Spleen (tissue), 11 donors: ENCODE measurements around the gene IFNLR1. TPM values are rescaled to one million over a fixed set of nuclear protein-coding genes. Genes with fewer than 3 reads are reported as not detected.

ENCODE experiments used
- DNase-seq: peaks from one replicate; pipeline ENCODE4 v3.0.0-alpha.2; 2020
- H3K27ac ChIP-seq, 8 donors: fragments of 200-600 bp; sonication (generic) in 7 of 8; 1 replicate in 4 of 8; 2 replicates in 4 of 8; pipeline versions ENCODE4 v1.5.0 to v1.8.0; 2016 to 2021; ENCODE audit warnings: inconsistent platforms in 4 of 8, mild to moderate bottlenecking in 4 of 8, moderate library complexity in 1 of 8
- H3K27me3 ChIP-seq, 7 donors: fragments of 200-600 bp; sonication (generic) in 6 of 7; replicated peaks in 1 of 7; 1 replicate in 4 of 7; 2 replicates in 3 of 7; pipeline versions ENCODE4 v1.5.0 to v1.8.0; 2016 to 2021; ENCODE audit warnings: inconsistent platforms in 3 of 7, mild to moderate bottlenecking in 1 of 7
- H3K36me3 ChIP-seq, 6 donors: fragments of 200-600 bp; sonication (generic) in 5 of 6; 1 replicate in 4 of 6; 2 replicates in 2 of 6; pipeline versions ENCODE4 v1.5.0 to v1.8.0; 2016 to 2021; ENCODE audit warnings: inconsistent platforms in 2 of 6
- H3K4me1 ChIP-seq, 6 donors: fragments of 200-600 bp; sonication (generic) in 5 of 6; 1 replicate in 3 of 6; 2 replicates in 3 of 6; pipeline versions ENCODE4 v1.5.0 to v1.8.0; 2016 to 2021; ENCODE audit warnings: inconsistent platforms in 3 of 6
- H3K4me3 ChIP-seq, 8 donors: fragments of 200-600 bp; sonication (generic) in 7 of 8; 1 replicate in 4 of 8; 2 replicates in 4 of 8; pipeline versions ENCODE4 v1.5.0 to v1.8.0; 2016 to 2021; ENCODE audit warnings: inconsistent platforms in 4 of 8, mild to moderate bottlenecking in 4 of 8, moderate library complexity in 2 of 8
- H3K9me3 ChIP-seq, 8 donors: fragments of 200-600 bp; sonication (generic) in 7 of 8; 1 replicate in 4 of 8; 2 replicates in 4 of 8; pipeline versions ENCODE4 v1.5.0 to v1.8.0; 2016 to 2021; ENCODE audit warnings: inconsistent platforms in 4 of 8
- POLR2A ChIP-seq, 3 donors: fragments of 450-650 bp; IDR thresholded peaks; one replicate each; pipeline ENCODE4 v1.5.1; 2017; ENCODE audit warnings: antibody characterized with exemption in 3 of 3, mild to moderate bottlenecking in 1 of 3
- POLR2AphosphoS5 ChIP-seq, 3 donors: sonication (generic); formaldehyde crosslinking; IDR thresholded peaks; one replicate each; pipeline ENCODE4 v1.5.1; 2017; ENCODE audit warnings: antibody characterized with exemption in 3 of 3
- WGBS, 5 donors: extraction: QIAGEN DNeasy Blood & Tissue Kit in 3 of 5; methylation state at CpG; one replicate each; pipeline versions ENCODE4 v1.1.5 to v1.1.7; 2013 to 2018; 5-methylcytosine and 5-hydroxymethylcytosine counted together
- intact Hi-C: fragments of 100-400 bp; cut with DNase I; formaldehyde crosslinking; loops from one replicate; pipeline ENCODE4 v1.15.0; 2023; ENCODE audit warnings: low total_unique reads
- polyA plus RNA-seq, 3 donors: library from polyadenylated mRNA; stranded (reverse); fragments of 200-250 nt; gene quantifications; one replicate each; pipeline ENCODE4 v1.2.1, GENCODE V29; 2013
- total RNA-seq, 7 donors: library from RNA; depleted of rRNA in 3 of 7; stranded (reverse); fragments of >200 nt in 3 of 7; fragmentation: NEBNext Ultra II Directional in 4 of 7; extraction: Animal tissue kit (Norgen Biotek cat#: 25700) in 4 of 7; gene quantifications; one replicate each; pipeline versions ENCODE4 v1.1.0 to v1.2.1, GENCODE V29; 2016 to 2021
- TF ChIP-seq, protein P1 (sequence below), 11 experiments: fragments of 200-600 bp in 7 of 11; fragments of 450-650 bp in 4 of 11; sonication (generic) in 4 of 11; IDR thresholded peaks in 8 of 11; conservative IDR thresholded peaks in 3 of 11; 1 replicate in 7 of 11; 2 replicates in 4 of 11; pipeline versions ENCODE4 v1.4.0 to v1.8.0; 2016 to 2021; ENCODE audit warnings: antibody characterized with exemption in 11 of 11, inconsistent platforms in 4 of 11, mild to moderate bottlenecking in 1 of 11
- donor health status: healthy with polysubstance abuse.
- donor health status: DM: no; HTN: no; CAD: no; lungs with moderate emphysema.
- donor health status: DM: no; HTN: no; CAD: no.
- donor health status: Bipolar disorder and iron deficiency.
- donor health status: healthy.
- donor health status: DM: no; HTN: no; CAD: no.
- donor health status: DM: yes; HTN: yes; CAD: no.

Gene IFNLR1
- total and polyA plus RNA-seq, 10 donors, result 1.7 to 8.9 (median 3.6) TPM

DNA sequence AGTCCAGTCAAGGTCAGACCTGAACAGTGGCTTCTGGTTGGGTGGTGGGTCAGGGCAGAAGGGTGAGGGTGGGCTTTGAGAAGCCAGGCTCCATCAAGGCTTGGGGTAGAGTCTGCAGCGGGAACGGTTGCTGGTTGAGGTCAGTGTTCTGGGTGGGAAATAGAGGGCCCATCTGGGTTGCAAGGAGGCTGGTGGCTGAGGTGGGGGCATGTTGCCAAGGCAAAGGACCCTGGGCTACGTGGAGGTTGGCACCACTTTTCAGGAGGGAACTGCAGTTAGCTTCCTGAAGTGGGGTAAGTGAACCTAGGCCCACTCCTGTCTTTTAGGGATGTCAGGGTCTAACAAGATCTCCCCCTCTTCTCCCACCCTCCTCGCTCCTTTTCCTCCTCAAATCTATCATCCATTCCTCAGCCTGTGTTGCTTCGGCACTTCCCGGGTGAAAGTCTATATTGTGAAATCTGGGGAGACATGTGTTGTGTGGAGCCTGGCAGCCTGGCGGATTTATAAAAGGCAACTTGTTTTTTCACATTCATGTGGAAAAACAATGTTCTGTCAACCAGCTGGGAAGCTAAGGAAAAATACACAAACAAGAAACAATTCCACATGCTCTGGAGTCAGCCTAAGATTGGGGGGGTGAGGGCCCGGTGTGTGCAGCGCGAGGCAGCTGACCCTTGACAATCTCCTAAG is 45.6 kb downstream of the IFNLR1 start:
- H3K9me3 ChIP-seq, result no peaks in the 10 kb centered on the region
- no peaks in the 10 kb centered on the region for H3K4me1 ChIP-seq
- DNase-seq, result no peak
- no peaks in the 10 kb centered on the region for H3K36me3 ChIP-seq
- H3K4me3 ChIP-seq, result no peak overlapping the region
- TF ChIP-seq, protein P1, sequence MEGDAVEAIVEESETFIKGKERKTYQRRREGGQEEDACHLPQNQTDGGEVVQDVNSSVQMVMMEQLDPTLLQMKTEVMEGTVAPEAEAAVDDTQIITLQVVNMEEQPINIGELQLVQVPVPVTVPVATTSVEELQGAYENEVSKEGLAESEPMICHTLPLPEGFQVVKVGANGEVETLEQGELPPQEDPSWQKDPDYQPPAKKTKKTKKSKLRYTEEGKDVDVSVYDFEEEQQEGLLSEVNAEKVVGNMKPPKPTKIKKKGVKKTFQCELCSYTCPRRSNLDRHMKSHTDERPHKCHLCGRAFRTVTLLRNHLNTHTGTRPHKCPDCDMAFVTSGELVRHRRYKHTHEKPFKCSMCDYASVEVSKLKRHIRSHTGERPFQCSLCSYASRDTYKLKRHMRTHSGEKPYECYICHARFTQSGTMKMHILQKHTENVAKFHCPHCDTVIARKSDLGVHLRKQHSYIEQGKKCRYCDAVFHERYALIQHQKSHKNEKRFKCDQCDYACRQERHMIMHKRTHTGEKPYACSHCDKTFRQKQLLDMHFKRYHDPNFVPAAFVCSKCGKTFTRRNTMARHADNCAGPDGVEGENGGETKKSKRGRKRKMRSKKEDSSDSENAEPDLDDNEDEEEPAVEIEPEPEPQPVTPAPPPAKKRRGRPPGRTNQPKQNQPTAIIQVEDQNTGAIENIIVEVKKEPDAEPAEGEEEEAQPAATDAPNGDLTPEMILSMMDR (IDR thresholded peaks at IDR 0.05 in 8 of 11, conservative IDR thresholded peaks at IDR 0.05 in 3 of 11), result no peak
- TF ChIP-seq POLR2AphosphoS5 (IDR thresholded peaks at IDR 0.05) (no peak), POLR2A (IDR thresholded peaks at IDR 0.05) (no peak)
- intact Hi-C loops, result no loop called here
- 90 to 92% (median 91%) methylated on average over 10 of the region's 10 CpGs for WGBS, 5 donors
- peaks cover 0 to 13% (median 0%) of the 10 kb centered on the region in 7 donors for H3K27me3 ChIP-seq
- no peak overlapping the region for H3K27ac ChIP-seq

DNA sequence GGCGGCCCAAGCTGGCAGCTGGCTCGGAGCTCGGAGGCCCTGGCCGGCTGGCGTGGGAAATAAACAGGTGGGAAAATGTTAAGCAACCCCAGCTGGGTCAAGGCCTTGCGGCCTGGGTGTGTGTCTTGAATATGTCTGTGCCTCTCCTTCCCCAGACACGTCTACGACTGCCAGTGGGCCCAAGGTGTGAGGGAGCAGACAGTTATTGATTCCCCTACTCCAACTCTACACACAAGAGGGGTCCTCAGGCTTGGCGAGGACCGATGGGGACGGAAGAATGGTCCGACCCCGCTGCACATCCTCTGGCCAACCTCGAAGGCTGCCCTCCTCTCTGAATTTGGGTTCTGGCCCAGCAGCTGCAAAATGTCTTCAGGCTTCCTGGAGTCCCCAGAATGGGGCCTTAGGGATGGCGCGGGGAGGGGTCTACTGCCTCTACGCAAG is 46.3 kb downstream of the IFNLR1 start:
- H3K4me1 ChIP-seq, result no peaks in the 10 kb centered on the region
- intact Hi-C loops, result no loop called here
- 81 to 95% (median 86%) methylated on average over 17 of the region's 17 CpGs for WGBS, 5 donors
- TF ChIP-seq POLR2AphosphoS5 (IDR thresholded peaks at IDR 0.05) (no peak), POLR2A (IDR thresholded peaks at IDR 0.05) (no peak)
- TF ChIP-seq, protein P1 (IDR thresholded peaks at IDR 0.05 in 8 of 11, conservative IDR thresholded peaks at IDR 0.05 in 3 of 11), result no peak
- no peak overlapping the region for H3K4me3 ChIP-seq
- H3K27ac ChIP-seq, result no peak overlapping the region
- no peaks in the 10 kb centered on the region for H3K36me3 ChIP-seq
- peaks cover 0 to 13% (median 0%) of the 10 kb centered on the region in 7 donors for H3K27me3 ChIP-seq
- no peak for DNase-seq
- H3K9me3 ChIP-seq, result peaks cover 0 to 2% (median 0%) of the 10 kb centered on the region in 8 donors

DNA sequence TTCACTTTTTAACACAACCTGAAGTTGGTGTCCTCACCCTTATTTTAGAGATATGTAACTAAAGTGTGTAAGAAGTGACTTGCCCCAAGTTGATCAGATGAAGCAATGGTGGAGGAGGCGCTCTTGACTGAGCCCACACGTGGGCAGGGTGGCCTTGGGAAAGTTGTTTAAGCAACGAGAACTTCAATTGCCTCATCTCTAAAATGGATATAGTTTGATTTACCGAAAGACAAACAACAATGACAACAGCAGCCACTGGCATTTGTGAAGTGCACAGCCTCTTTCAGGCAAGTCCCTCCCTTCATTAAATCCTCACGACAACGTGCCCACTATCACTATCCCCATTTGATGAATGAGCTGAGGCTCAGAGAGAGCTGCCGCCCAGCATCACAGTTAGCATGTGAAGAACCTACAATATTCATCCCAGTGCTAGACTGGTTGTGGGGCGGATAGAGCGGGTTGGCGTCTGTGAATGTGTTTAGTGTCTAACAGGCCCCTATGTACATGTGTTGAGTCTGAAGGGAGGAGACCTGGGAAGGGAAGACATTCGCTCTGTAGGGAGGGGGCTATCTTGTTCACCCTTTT is 47.2 kb downstream of the IFNLR1 start:
- Histone ChIP-seq H3K36me3 (no peaks in the 10 kb centered on the region), H3K4me3 (no peak overlapping the region), H3K4me1 (no peaks in the 10 kb centered on the region), H3K9me3 (peaks cover 0 to 9% (median 2%) of the 10 kb centered on the region in 8 donors), H3K27me3 (peaks cover 0 to 13% (median 0%) of the 10 kb centered on the region in 7 donors), H3K27ac (no peak overlapping the region)
- whole genome bisulfite sequencing, 5 donors, result 84 to 92% (median 88%) methylated on average over 11 of the region's 11 CpGs
- intact Hi-C loops, result no loop called here
- no peak for TF ChIP-seq POLR2A (IDR thresholded peaks at IDR 0.05)
- no peak for TF ChIP-seq POLR2AphosphoS5 (IDR thresholded peaks at IDR 0.05)
- TF ChIP-seq, protein P1 (IDR thresholded peaks at IDR 0.05 in 8 of 11, conservative IDR thresholded peaks at IDR 0.05 in 3 of 11), result no peak
- no peak for DNase-seq

DNA sequence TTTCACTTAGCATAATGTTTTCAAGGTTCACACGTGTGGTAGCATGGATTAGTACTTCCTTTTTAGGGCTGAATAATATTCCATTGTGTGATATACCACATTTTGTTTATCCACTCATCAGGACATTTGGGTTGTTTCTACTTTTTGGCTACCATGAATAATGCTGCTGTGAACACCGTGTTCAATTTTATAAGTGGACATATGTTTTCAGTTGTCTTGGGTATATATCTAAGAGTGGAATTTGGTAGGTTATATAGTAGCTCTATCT is 47.9 kb downstream of the IFNLR1 start:
- intact Hi-C loops, result no loop called here
- no peaks in the 10 kb centered on the region for H3K36me3 ChIP-seq
- H3K27me3 ChIP-seq, result peaks cover 0 to 13% (median 0%) of the 10 kb centered on the region in 7 donors
- H3K4me3 ChIP-seq, result no peak overlapping the region
- peaks cover 0 to 9% (median 2%) of the 10 kb centered on the region in 8 donors for H3K9me3 ChIP-seq
- H3K4me1 ChIP-seq, result no peaks in the 10 kb centered on the region
- DNase-seq, result no peak
- TF ChIP-seq POLR2AphosphoS5 (IDR thresholded peaks at IDR 0.05) (no peak), POLR2A (IDR thresholded peaks at IDR 0.05) (no peak)
- TF ChIP-seq, protein P1 (IDR thresholded peaks at IDR 0.05 in 8 of 11, conservative IDR thresholded peaks at IDR 0.05 in 3 of 11), result no peak
- H3K27ac ChIP-seq, result no peak overlapping the region
- WGBS, 5 donors, result 58 to 79% (median 64%) methylated on average over 2 of the region's 2 CpGs
